Right lobe of liver (tissue), 6 donors: ENCODE results near the gene PRRC2A. TPM values are rescaled to one million over a fixed set of nuclear protein-coding genes. Genes with fewer than 3 reads are reported as not detected.

Experiments used
- ATAC-seq, 4 donors: fragments of 200-7000 bp; cut with Tn5 transposase; one replicate each; pipeline ENCODE4 v1.9.1; 2020; ENCODE audit warnings: mild to moderate bottlenecking in 4 of 4, moderate library complexity in 4 of 4
- DNase-seq, 3 donors: peaks; one replicate each; pipeline ENCODE4 v3.0.0-alpha.2; 2020
- H3K27ac ChIP-seq, 3 donors: fragments of 200-600 bp; one replicate each; pipeline ENCODE4 v1.8.0; 2022
- H3K27me3 ChIP-seq, 2 donors: fragments of 200-600 bp; one replicate each; pipeline ENCODE4 v1.8.0; 2022
- H3K36me3 ChIP-seq, 4 donors: fragments of 200-600 bp; sonication (generic) in 1 of 4; one replicate each; pipeline versions ENCODE4 v1.5.1 to v1.8.0; 2017 to 2022; ENCODE audit warnings: control low read depth in 1 of 4
- H3K4me1 ChIP-seq, 4 donors: fragments of 200-600 bp; sonication (generic) in 1 of 4; one replicate each; pipeline versions ENCODE4 v1.5.1 to v1.8.0; 2017 to 2022; ENCODE audit warnings: control low read depth in 1 of 4
- H3K4me3 ChIP-seq, 3 donors: fragments of 200-600 bp; one replicate each; pipeline ENCODE4 v1.8.0; 2022
- H3K9me3 ChIP-seq, 4 donors: fragments of 200-600 bp; sonication (generic) in 1 of 4; one replicate each; pipeline versions ENCODE4 v1.5.1 to v1.8.0; 2017 to 2022; ENCODE audit warnings: control low read depth in 1 of 4
- CTCF ChIP-seq, 4 donors: fragments of 200-600 bp in 3 of 4; fragments of 450-650 bp in 1 of 4; IDR thresholded peaks; one replicate each; pipeline versions ENCODE4 v1.5.1 to v1.8.0; 2016 to 2022; ENCODE audit warnings: antibody characterized with exemption in 4 of 4, mild to moderate bottlenecking in 2 of 4
- POLR2A ChIP-seq: fragments of 450-650 bp; IDR thresholded peaks from one replicate; pipeline ENCODE4 v1.6.1; 2017; ENCODE audit warnings: antibody characterized with exemption, mild to moderate bottlenecking
- WGBS: methylation state at CpG from one replicate; pipeline ENCODE4 v1.1.6; 2018; ENCODE audit warnings: low coverage, low lambda C conversion rate; ENCODE audit not compliant: insufficient coverage; ENCODE audit errors: missing lambda C conversion rate; 5-methylcytosine and 5-hydroxymethylcytosine counted together
- intact Hi-C, 2 donors: fragments of 100-400 bp; cut with DNase I; formaldehyde crosslinking; loops; one replicate each; pipeline versions ENCODE4 v1.11.2 to v1.14.1; 2022
- total RNA-seq, 6 experiments: library from RNA; depleted of rRNA in 2 of 6; stranded (reverse); fragments of >200 nt in 2 of 6; fragmentation: NEBNext Ultra II Directional in 3 of 6; extraction: Animal tissue kit (Norgen Biotek cat#: 25700) in 3 of 6; gene quantifications; one replicate each; pipeline versions ENCODE4 v1.1.0 to v1.2.4, GENCODE V29; 2016 to 2023
- donor health status: DM: no; HTN: yes; CAD: no.
- donor health status: DM: no; HTN: no; CAD: no.
- donor health status: DM: no; HTN: no; CAD: no.
- donor health status: DM: no; HTN: yes; CAD: no.
- donor health status: DM: no; HTN: yes; CAD: no.

The PRRC2A gene
- total RNA-seq, 6 experiments from 2014 or later, result 34.7 to 59.6 (median 39.4) TPM

GRCh38 chr6:31640612-31641011 is 20.1 kb downstream of the PRRC2A start:
- no peak for ATAC-seq
- no peak for DNase-seq
- WGBS, result 95% methylated on average over 6 of the region's 6 CpGs
- Histone ChIP-seq H3K4me3 (no peak overlapping the region), H3K27ac (no peak overlapping the region), H3K4me1 (peaks cover 0 to 18% (median 0%) of the 10 kb centered on the region in 4 donors), H3K36me3 (peaks cover 4 to 98% (median 52%) of the 10 kb centered on the region in 4 donors), H3K9me3 (no peaks in the 10 kb centered on the region), H3K27me3 (no peaks in the 10 kb centered on the region)
- TF ChIP-seq CTCF (IDR thresholded peaks at IDR 0.05), result no peak
- no peak for TF ChIP-seq POLR2A
- intact Hi-C loops, result no loop called here

DNA sequence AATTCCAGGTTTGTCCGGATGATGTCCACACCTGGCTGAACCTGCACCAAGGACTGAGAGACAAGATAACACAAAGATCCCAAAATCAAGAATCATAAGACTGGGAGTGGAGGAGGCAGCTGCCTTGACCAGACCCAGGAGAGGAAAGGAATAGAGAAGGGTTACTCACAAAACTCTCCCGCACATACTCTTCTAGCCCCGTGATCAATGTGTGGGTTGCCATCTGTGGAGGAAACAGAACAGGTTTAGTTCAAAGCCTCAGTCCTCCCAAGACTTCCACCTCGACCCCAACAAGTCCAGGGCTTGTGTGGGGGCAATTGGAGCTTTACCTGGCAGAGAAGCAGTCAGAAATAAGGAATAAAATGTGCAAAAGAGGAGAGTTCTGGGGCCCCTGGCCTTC is 20.9 kb downstream of the PRRC2A start:
- no peak for TF ChIP-seq CTCF (IDR thresholded peaks at IDR 0.05)
- TF ChIP-seq POLR2A, result no peak
- Histone ChIP-seq H3K4me1 (peaks cover 0 to 18% (median 0%) of the 10 kb centered on the region in 4 donors), H3K27ac (no peak overlapping the region), H3K4me3 (no peak overlapping the region), H3K9me3 (no peaks in the 10 kb centered on the region), H3K36me3 (peaks cover 4 to 97% (median 52%) of the 10 kb centered on the region in 4 donors), H3K27me3 (no peaks in the 10 kb centered on the region)
- intact Hi-C loops, result no loop called here
- DNase-seq (no peak), ATAC-seq (no peak)
- 78% methylated on average over 3 of the region's 4 CpGs for WGBS

GRCh38 chr6:31642798-31643570 is 22.5 kb downstream of the PRRC2A start:
- peak in 1 of 3 donors; percentile 16 for DNase-seq
- Histone ChIP-seq H3K4me1 (peaks cover 0 to 18% (median 0%) of the 10 kb centered on the region in 4 donors), H3K36me3 (peaks cover 4 to 96% (median 52%) of the 10 kb centered on the region in 4 donors), H3K4me3 (no peak overlapping the region), H3K27me3 (no peaks in the 10 kb centered on the region), H3K9me3 (no peaks in the 10 kb centered on the region), H3K27ac (peak overlapping the region in 1 of 3 donors; percentile 22)
- TF ChIP-seq POLR2A, result no peak
- no peak for TF ChIP-seq CTCF (IDR thresholded peaks at IDR 0.05)
- ATAC-seq, result peak in 2 of 4 donors; percentile 12 to 47
- WGBS, result 55% methylated on average over 5 of the region's 6 CpGs
- intact Hi-C loops, result no loop called here

DNA sequence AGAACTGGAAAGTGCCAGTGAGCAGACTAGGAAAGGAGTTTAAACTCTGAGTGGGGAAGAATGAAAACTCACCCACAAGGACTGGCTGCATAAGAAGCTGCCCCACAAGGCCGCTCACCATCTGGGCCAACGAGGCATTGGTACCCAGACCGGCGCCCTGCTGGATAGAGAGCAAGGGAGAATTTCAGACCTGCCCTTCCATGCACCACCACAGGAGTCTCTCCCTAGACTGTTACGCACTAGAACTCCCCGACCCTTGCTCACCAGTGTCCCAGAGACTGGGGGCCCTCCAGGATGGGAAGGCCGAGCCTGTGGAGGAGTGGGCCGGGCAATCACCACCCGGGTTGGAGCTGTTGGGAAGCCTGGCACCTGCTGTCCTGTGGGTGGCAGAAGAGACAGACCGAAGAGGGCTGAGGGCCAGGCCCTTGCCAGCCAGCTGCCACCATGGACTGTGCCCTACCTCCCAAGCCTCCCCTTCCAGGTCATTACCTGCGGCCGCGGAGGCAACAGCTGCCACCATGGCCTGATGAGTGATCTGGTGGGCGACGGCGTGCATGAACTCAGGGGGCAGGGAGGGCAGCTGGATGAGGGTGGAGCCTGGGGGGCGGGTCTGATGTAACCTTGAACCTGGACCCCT is 23.4 kb downstream of the PRRC2A start:
- peak; percentile 55 to 80 (median 78) for DNase-seq
- Histone ChIP-seq H3K4me1 (peaks cover 0 to 18% (median 0%) of the 10 kb centered on the region in 4 donors), H3K36me3 (peaks cover 4 to 96% (median 53%) of the 10 kb centered on the region in 4 donors), H3K27ac (peak overlapping the region in 1 of 3 donors; percentile 43), H3K9me3 (no peaks in the 10 kb centered on the region), H3K4me3 (no peak overlapping the region), H3K27me3 (no peaks in the 10 kb centered on the region)
- intact Hi-C loops, result no loop called here
- no peak for TF ChIP-seq POLR2A
- TF ChIP-seq CTCF (IDR thresholded peaks at IDR 0.05), result peak in 3 of 4 donors; percentile 4 to 47 (median 30)
- peak; percentile 79 to 93 (median 87) for ATAC-seq
- 64% methylated on average over 6 of the region's 17 CpGs for WGBS
